HG02870 (cell line): ENCODE results near the gene CTBP2.
"Not testable (repeated sequence)": the region's sequence is repeated elsewhere in the genome, so short reads cannot be mapped to it uniquely, and the experiment has no call there.

ENCODE experiments used
- ATAC-seq: cut with Tn5 transposase; IDR thresholded peaks from one replicate; pipeline ENCODE4 v1.9.1; 2021; ENCODE audit warnings: mild to moderate bottlenecking, moderate library complexity; ENCODE audit not compliant: unreplicated experiment

CTBP2 gene

GRCh38 chr10:125160856-125161706 is 718 bp upstream of the CTBP2 start:
- ATAC-seq, result no peak

GRCh38 chr10:125159486-125159931 is 854 bp downstream of the CTBP2 start:
- ATAC-seq, result no peak

- ATAC-seq, result no peak
Measured at GRCh38 chr10:125158601-125159485, 1.5 kb downstream of the CTBP2 start.

GRCh38 chr10:125158275-125158600 is 2.1 kb downstream of the CTBP2 start:
- ATAC-seq, result no peak

- ATAC-seq, result no peak
Measured at GRCh38 chr10:125157505-125157904, 2.9 kb downstream of the CTBP2 start.

GRCh38 chr10:125156739-125157480 is 3.5 kb downstream of the CTBP2 start:
- no peak for ATAC-seq

- ATAC-seq, result no peak
Measured at GRCh38 chr10:125156196-125156595, 4.2 kb downstream of the CTBP2 start.

GRCh38 chr10:125155101-125155500 is 5.3 kb downstream of the CTBP2 start:
- no peak for ATAC-seq

- no peak for ATAC-seq
Measured at GRCh38 chr10:125154529-125154928, 5.8 kb downstream of the CTBP2 start.

- no peak for ATAC-seq
Measured at GRCh38 chr10:125153703-125154490, 6.5 kb downstream of the CTBP2 start.

- no peak for ATAC-seq
Measured at GRCh38 chr10:125152450-125153368, 7.7 kb downstream of the CTBP2 start.

- no peak for ATAC-seq
Measured at GRCh38 chr10:125151553-125152449, 8.6 kb downstream of the CTBP2 start.

- ATAC-seq, result no peak
Measured at GRCh38 chr10:125151170-125151552, 9.2 kb downstream of the CTBP2 start.

- ATAC-seq, result not testable (repeated sequence)
Measured at GRCh38 chr10:125150376-125151083, 9.8 kb downstream of the CTBP2 start.

GRCh38 chr10:125149680-125150047 is 10.7 kb downstream of the CTBP2 start:
- ATAC-seq, result no peak

- no peak for ATAC-seq
Measured at GRCh38 chr10:125149036-125149679, 11.2 kb downstream of the CTBP2 start.

GRCh38 chr10:125148528-125148927 is 11.8 kb downstream of the CTBP2 start:
- no peak for ATAC-seq
